Activated CD8-positive, alpha-beta T cell treated with anti-CD3 and anti-CD28 coated beads, Interleukin-2, amount 10 ng/mL, durations not matched to agents 7 days and 5 days (primary cell): Measurements from ENCODE around the gene RNF149. TPM values are rescaled to one million over a fixed set of nuclear protein-coding genes. Genes with fewer than 3 reads are reported as not detected.
A peak's percentile ranks its signal among the peaks of the same experiment; 100 is the strongest.

Experiments
- ATAC-seq: fragments of 150-1000 bp; cut with Tn5 transposase; one replicate; pipeline ENCODE4 v1.10.0; 2021; ENCODE audit warnings: moderate library complexity
- CTCF ChIA-PET: fragments of 350-600 bp; sonication (Branson Sonifier 250); formaldehyde crosslinking; loops from one replicate; lab custom pipeline; 2021; ENCODE audit warnings: antibody characterized with exemption; lab: Charles Lee
- POLR2A ChIA-PET: fragments of 350-600 bp; sonication (Branson Sonifier 250); formaldehyde crosslinking; loops from one replicate; lab custom pipeline; 2021; ENCODE audit warnings: antibody characterized with exemption; lab: Charles Lee
- DNase-seq: peaks from one replicate; pipeline ENCODE4 v3.0.0-alpha.2; 2020
- H3K27ac Mint-ChIP-seq: one replicate; pipeline ENCODE4 v1.8.0; 2021; ENCODE audit warnings: mild to moderate bottlenecking, mixed read lengths
- H3K27me3 Mint-ChIP-seq: one replicate; pipeline ENCODE4 v1.8.0; 2021; ENCODE audit warnings: low read depth, mixed read lengths
- H3K36me3 Mint-ChIP-seq: one replicate; pipeline ENCODE4 v1.8.0; 2021; ENCODE audit warnings: low read depth, mixed read lengths
- H3K4me1 Mint-ChIP-seq: one replicate; pipeline ENCODE4 v1.8.0; 2021; ENCODE audit warnings: low read depth, mixed read lengths
- H3K4me3 Mint-ChIP-seq: one replicate; pipeline ENCODE4 v1.8.0; 2021; ENCODE audit warnings: mild to moderate bottlenecking, mixed read lengths
- H3K9me3 Mint-ChIP-seq: one replicate; pipeline ENCODE4 v1.8.0; 2022; ENCODE audit warnings: mixed read lengths; ENCODE audit not compliant: insufficient read depth
- total RNA-seq, 2 experiments: library from RNA; stranded (reverse); gene quantifications; one replicate each; pipeline ENCODE4 v1.2.3, GENCODE V29; 2021

Gene RNF149
- total RNA-seq, 2 experiments from 2014 or later: 64.2 to 71.5 TPM

- Mint-ChIP-seq H3K4me1 (peaks cover 56% of the 10 kb centered on the region), H3K4me3 (peak overlapping the region; percentile 15), H3K9me3 (no peaks in the 10 kb centered on the region), H3K27me3 (no peaks in the 10 kb centered on the region), H3K36me3 (peaks cover 72% of the 10 kb centered on the region), H3K27ac (peak overlapping the region; percentile 83)
- ChIA-PET POLR2A (interaction anchor here (0.5 to 3.5 kb wide), 3 partner anchors 9 to 1086 kb away, joined by 3 to 20 read pairs (median 4); partner anchors contain the start of gene CNOT11), CTCF (interaction anchor here (0.9 to 1.0 kb wide), 2 partner anchors 12 to 41 kb away, joined by 3 read pairs; no protein-coding TSS in a partner anchor)
- DNase-seq (no peak), ATAC-seq (peak; percentile 85)
These were observed 36.3 kb downstream of the RNF149 start for GRCh38 chr2:101272045-101272784.

- H3K9me3 Mint-ChIP-seq: no peaks in the 10 kb centered on the region
- no peak for ATAC-seq
- POLR2A ChIA-PET: interaction anchor here (0.7 to 3.5 kb wide), 3 partner anchors 7 to 38 kb away, joined by 3 to 20 read pairs (median 4); partner anchors contain the start of genes CNOT11 and RNF149
- H3K36me3 Mint-ChIP-seq: peaks cover 75% of the 10 kb centered on the region
- no peaks in the 10 kb centered on the region for H3K27me3 Mint-ChIP-seq
- H3K27ac Mint-ChIP-seq: peak overlapping the region; percentile 67
- CTCF ChIA-PET: interaction anchor here (0.9 to 1.8 kb wide), 6 partner anchors 10 to 263 kb away, joined by 3 to 4 read pairs (median 3); no protein-coding TSS in a partner anchor
- H3K4me3 Mint-ChIP-seq: no peak overlapping the region
- no peak for DNase-seq
- H3K4me1 Mint-ChIP-seq: peaks cover 58% of the 10 kb centered on the region
These were observed 37.7 kb downstream of the RNF149 start for GRCh38 chr2:101270700-101271259.

DNA sequence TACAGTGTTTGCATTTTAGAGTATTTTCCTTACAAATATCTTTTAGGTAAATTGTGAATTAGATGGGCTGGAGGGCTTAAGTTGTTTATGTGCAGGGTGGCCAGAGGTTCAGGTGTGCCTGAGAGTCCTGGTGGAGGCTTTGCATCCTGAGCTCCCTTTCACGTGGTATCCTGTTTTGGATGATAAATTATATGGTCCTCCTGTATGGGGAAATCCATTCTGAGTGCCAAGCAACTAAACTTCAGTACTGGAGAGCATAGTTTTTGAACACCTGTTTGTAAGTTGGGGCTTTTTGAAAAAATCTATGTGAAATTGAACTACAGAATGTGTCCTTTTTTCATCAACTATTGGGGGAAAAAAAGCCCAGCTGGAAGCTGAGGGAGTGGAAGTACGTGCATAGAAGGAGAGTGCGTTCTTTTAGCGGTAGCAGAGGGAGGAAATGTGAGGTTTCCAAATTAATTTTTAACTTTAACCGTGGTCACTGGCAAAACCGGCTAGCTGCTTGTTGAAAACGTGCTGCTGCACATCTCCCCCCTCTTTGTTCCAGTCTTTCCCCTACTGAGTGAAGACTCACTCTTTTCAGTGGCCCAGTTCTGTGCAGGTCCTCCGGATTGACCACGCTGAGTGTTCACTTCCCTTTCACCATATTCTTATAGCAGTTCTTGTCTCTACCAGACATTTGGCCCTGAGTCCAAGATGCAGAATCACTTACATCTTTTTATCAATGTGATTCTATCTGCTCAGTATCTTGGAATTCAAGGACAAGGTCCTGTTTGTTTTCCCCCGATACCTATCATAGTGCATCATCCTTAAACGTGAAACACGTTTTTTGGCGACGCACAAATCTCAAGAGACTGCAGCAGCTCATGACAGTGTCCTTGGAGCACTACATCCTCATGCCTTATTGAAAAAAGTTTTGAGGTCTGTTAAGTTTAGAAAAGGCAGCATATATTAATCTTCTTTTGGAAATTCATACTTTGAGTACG lies 40.5 kb downstream of the RNF149 start:
- POLR2A ChIA-PET: interaction anchor here (1.0 to 6.7 kb wide), 4 partner anchors 9 to 15 kb away, joined by 3 to 34 read pairs (median 5); partner anchors contain the start of gene CNOT11
- CTCF ChIA-PET: interaction anchor here (0.7 to 2.0 kb wide), 7 partner anchors 8 to 121 kb away, joined by 3 to 7 read pairs (median 3); no protein-coding TSS in a partner anchor
- no peak overlapping the region for H3K4me3 Mint-ChIP-seq
- H3K4me1 Mint-ChIP-seq: peaks cover 53% of the 10 kb centered on the region
- no peaks in the 10 kb centered on the region for H3K27me3 Mint-ChIP-seq
- H3K36me3 Mint-ChIP-seq: peaks cover 79% of the 10 kb centered on the region
- peak overlapping the region; percentile 25 for H3K27ac Mint-ChIP-seq
- DNase-seq (no peak), ATAC-seq (no peak)
- no peaks in the 10 kb centered on the region for H3K9me3 Mint-ChIP-seq

DNA sequence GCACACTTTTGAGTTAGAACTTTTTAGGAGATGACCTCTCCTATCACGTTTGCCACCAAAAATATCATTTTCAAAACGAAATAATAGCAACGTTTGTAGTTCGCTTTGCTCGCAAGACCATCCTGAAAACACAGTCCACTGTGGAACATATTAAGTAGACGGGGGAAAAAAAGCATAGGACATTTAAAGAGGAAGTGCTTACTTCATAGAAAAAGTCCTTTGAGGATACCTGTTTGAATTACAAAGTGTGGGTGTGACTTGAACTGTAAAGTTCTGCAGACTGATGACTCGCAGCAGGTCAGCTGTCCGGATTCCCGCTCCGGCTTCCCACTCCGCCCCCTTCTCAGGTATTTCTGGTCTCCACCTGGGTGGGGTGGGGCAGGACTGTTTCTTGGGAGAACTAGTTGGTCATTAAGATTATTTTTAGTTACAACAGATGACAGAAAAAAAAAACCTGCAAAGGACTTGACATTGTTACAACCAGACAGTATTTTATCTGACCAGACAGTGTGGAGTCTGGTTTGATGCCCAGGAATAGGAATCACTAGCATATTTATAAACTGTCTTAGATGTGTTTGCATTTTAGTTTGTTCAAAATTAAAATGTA lies 42.5 kb downstream of the RNF149 start:
- CTCF ChIA-PET: interaction anchor here (1.0 to 1.7 kb wide), 5 partner anchors 10 to 75 kb away, joined by 3 to 5 read pairs (median 4); no protein-coding TSS in a partner anchor
- H3K36me3 Mint-ChIP-seq: peaks cover 70% of the 10 kb centered on the region
- POLR2A ChIA-PET: interaction anchor here (6.7 kb wide), 1 partner anchor 13 kb away, joined by 34 read pairs; the partner anchor contains the start of gene CNOT11
- ATAC-seq (no peak), DNase-seq (no peak)
- no peak overlapping the region for H3K4me3 Mint-ChIP-seq
- H3K27me3 Mint-ChIP-seq: no peaks in the 10 kb centered on the region
- H3K9me3 Mint-ChIP-seq: no peaks in the 10 kb centered on the region
- peak overlapping the region; percentile 62 for H3K27ac Mint-ChIP-seq
- peaks cover 40% of the 10 kb centered on the region for H3K4me1 Mint-ChIP-seq

GRCh38 chr2:101264360-101264939 lies 44.1 kb downstream of the RNF149 start:
- Mint-ChIP-seq H3K9me3 (no peaks in the 10 kb centered on the region), H3K4me1 (peaks cover 35% of the 10 kb centered on the region), H3K4me3 (no peak overlapping the region), H3K36me3 (peaks cover 58% of the 10 kb centered on the region), H3K27ac (peak overlapping the region; percentile 9), H3K27me3 (no peaks in the 10 kb centered on the region)
- ChIA-PET POLR2A (interaction anchor here (6.7 kb wide), 1 partner anchor 11 kb away, joined by 34 read pairs; the partner anchor contains the start of gene CNOT11), CTCF (no interaction called here)
- no peak for DNase-seq
- no peak for ATAC-seq

DNA sequence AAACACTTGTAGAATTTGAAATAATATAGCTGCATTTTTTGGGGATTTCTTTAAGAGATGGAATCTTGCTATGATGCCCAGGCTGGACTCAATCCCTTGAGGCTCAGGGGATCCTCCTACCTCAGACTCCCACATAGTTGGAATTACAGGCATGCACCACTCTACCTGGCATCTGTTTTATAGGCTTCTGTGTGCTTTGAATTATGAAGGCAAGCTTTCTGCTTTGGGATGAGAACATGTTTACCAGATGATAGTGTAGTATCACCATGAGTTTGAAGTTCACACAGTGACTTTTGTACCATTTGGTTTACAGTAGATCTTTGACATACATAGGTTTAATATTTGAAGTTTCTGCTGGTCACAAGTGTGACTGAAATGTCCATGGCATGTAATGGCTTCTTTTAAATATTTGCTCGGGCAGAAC lies 45.1 kb downstream of the RNF149 start:
- H3K36me3 Mint-ChIP-seq: peaks cover 57% of the 10 kb centered on the region
- no peaks in the 10 kb centered on the region for H3K27me3 Mint-ChIP-seq
- ChIA-PET POLR2A (interaction anchor here (0.5 to 6.7 kb wide), 3 partner anchors 8 to 151 kb away, joined by 3 to 34 read pairs (median 4); partner anchors contain the start of gene CNOT11), CTCF (interaction anchor here (1.3 to 1.4 kb wide), 2 partner anchors 11 to 23 kb away, joined by 3 to 4 read pairs; partner anchors contain the start of gene CNOT11)
- H3K27ac Mint-ChIP-seq: peak overlapping the region; percentile 64
- H3K4me1 Mint-ChIP-seq: peaks cover 35% of the 10 kb centered on the region
- H3K4me3 Mint-ChIP-seq: no peak overlapping the region
- DNase-seq (no peak), ATAC-seq (no peak)
- no peaks in the 10 kb centered on the region for H3K9me3 Mint-ChIP-seq

DNA sequence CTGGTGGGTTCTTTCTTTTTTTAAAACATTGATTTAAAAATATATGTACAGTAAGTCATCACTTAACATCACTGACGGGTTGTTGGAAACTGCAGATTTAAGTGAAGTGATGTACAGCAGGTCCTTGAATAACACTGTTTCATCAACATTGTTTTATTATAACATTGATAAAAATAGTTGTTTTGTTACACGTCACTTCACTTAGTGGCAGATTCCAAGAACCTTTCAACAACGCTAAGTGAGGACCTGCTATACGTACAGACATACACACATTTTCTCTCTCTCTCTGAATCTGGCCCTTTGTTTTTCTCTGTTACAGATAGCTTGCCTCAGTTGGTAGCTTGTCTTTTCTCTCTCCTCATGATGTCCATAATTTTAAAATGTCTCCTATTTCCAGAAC lies 46.4 kb downstream of the RNF149 start:
- no peak for ATAC-seq
- H3K9me3 Mint-ChIP-seq: no peaks in the 10 kb centered on the region
- H3K27ac Mint-ChIP-seq: no peak overlapping the region
- no peak overlapping the region for H3K4me3 Mint-ChIP-seq
- no peak for DNase-seq
- CTCF ChIA-PET: interaction anchor here (1.3 to 1.4 kb wide), 2 partner anchors 10 to 250 kb away, joined by 3 to 4 read pairs; partner anchors contain the start of gene CNOT11
- no peaks in the 10 kb centered on the region for H3K27me3 Mint-ChIP-seq
- H3K36me3 Mint-ChIP-seq: peaks cover 57% of the 10 kb centered on the region
- H3K4me1 Mint-ChIP-seq: peaks cover 33% of the 10 kb centered on the region
- POLR2A ChIA-PET: interaction anchor here (6.7 kb wide), 1 partner anchor 9 kb away, joined by 34 read pairs; the partner anchor contains the start of gene CNOT11

DNA sequence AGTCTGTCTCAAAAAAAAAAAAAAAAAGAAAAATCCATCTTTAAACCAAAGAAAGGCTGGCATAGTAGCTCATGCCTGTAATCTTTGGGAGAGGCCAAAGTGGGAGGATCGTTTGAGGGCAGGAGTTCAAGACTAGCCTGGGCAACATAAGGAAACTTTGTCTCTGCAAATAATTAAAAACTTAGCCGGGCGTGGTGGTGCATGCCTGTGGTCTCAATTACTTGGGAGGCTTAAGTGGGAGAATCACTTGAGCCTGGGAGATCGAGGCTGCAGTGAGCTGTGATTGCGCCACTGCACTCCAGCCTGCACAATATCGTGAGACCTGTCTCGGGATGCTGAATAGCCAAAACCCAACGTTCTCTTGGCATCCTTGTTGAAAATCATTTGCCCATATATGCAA lies 49.7 kb downstream of the RNF149 start:
- Mint-ChIP-seq H3K9me3 (no peaks in the 10 kb centered on the region), H3K4me3 (no peak overlapping the region), H3K36me3 (peaks cover 57% of the 10 kb centered on the region), H3K27ac (no peak overlapping the region), H3K4me1 (peaks cover 53% of the 10 kb centered on the region), H3K27me3 (no peaks in the 10 kb centered on the region)
- ATAC-seq: no peak
- DNase-seq: no peak
- CTCF ChIA-PET: interaction anchor here (1.4 kb wide), 2 partner anchors 12 to 53 kb away, joined by 3 to 5 read pairs; no protein-coding TSS in a partner anchor
- POLR2A ChIA-PET: interaction anchor here (0.6 to 1.8 kb wide), 5 partner anchors 8 to 201 kb away, joined by 3 to 4 read pairs (median 3); no protein-coding TSS in a partner anchor

GRCh38 chr2:101256316-101256715 lies 52.2 kb downstream of the RNF149 start:
- H3K36me3 Mint-ChIP-seq: peaks cover 53% of the 10 kb centered on the region
- H3K4me1 Mint-ChIP-seq: peaks cover 58% of the 10 kb centered on the region
- DNase-seq (no peak), ATAC-seq (no peak)
- H3K9me3 Mint-ChIP-seq: no peaks in the 10 kb centered on the region
- H3K27me3 Mint-ChIP-seq: no peaks in the 10 kb centered on the region
- H3K27ac Mint-ChIP-seq: peak overlapping the region; percentile 11
- POLR2A ChIA-PET: interaction anchor here (0.5 to 1.7 kb wide), 3 partner anchors 11 to 540 kb away, joined by 3 to 4 read pairs (median 3); partner anchors contain the start of gene RNF149
- CTCF ChIA-PET: interaction anchor here (1.7 to 2.0 kb wide), 2 partner anchors 10 to 86 kb away, joined by 3 to 5 read pairs; no protein-coding TSS in a partner anchor
- no peak overlapping the region for H3K4me3 Mint-ChIP-seq

GRCh38 chr2:101255501-101255900 lies 53.0 kb downstream of the RNF149 start:
- POLR2A ChIA-PET: interaction anchor here (1.7 kb wide), 1 partner anchor 53 kb away, joined by 4 read pairs; the partner anchor contains the start of gene RNF149
- peak overlapping the region; percentile 44 for H3K27ac Mint-ChIP-seq
- CTCF ChIA-PET: interaction anchor here (1.7 to 2.0 kb wide), 2 partner anchors 11 to 87 kb away, joined by 3 to 5 read pairs; no protein-coding TSS in a partner anchor
- peaks cover 57% of the 10 kb centered on the region for H3K4me1 Mint-ChIP-seq
- no peaks in the 10 kb centered on the region for H3K9me3 Mint-ChIP-seq
- DNase-seq (no peak), ATAC-seq (no peak)
- H3K4me3 Mint-ChIP-seq: no peak overlapping the region
- peaks cover 48% of the 10 kb centered on the region for H3K36me3 Mint-ChIP-seq
- H3K27me3 Mint-ChIP-seq: no peaks in the 10 kb centered on the region
